ENCODE data around the gene CHST11.

GRCh38 chr12:104517880-104518279 is 61.1 kb downstream of the CHST11 start:
- no peak for TF ChIP-seq CTCF (IDR thresholded peaks at IDR 0.05)
- no peak for TF ChIP-seq POLR2A (IDR thresholded peaks at IDR 0.05)
- TF ChIP-seq EP300 (IDR thresholded peaks at IDR 0.05): no peak

Data from ovary (tissue), 3 donors.